ENCODE results near the gene PAK5.

The PAK5 gene

DNA sequence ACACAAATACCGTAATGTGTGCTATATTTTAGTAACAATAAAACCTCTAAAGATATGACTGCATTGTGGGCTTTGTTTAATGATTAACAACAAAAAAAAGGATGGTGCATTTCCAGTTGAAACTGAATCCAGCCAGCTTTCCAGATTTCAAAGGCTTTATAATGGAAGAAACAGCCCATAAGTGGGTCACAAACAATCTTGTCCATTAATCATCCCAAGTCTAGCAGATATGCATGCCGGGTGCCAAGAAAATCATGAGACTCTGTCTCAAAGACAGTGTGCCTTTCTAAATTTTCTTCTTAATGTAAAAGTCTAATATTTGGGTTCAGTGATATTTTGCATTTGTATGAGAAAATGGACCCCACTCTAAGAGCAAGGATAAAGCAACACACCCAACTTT lies 345.1 kb downstream of the PAK5 start:
- DNase-seq (ENCODE audit: low spot score), result no peak

DNA sequence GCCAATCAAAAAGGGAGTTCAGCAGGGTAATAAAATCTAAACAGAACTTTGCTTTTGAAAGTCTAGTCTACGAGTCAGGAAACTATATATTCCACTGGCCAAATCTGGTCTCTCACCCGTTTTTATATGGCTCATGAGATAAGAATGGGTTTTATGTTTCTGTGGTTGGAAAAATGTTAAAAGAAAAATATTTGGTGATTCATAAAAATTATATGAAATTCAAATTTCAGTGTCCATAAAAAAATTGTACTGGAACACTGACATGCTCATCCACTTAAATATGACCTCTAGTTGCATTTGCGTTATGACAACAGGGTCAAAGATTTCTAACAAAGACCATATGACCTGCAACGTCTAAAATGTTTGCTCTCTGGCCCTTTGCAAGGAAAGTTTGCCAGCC lies 346.8 kb downstream of the PAK5 start:
- DNase-seq (ENCODE audit: low spot score), result no peak

DNA sequence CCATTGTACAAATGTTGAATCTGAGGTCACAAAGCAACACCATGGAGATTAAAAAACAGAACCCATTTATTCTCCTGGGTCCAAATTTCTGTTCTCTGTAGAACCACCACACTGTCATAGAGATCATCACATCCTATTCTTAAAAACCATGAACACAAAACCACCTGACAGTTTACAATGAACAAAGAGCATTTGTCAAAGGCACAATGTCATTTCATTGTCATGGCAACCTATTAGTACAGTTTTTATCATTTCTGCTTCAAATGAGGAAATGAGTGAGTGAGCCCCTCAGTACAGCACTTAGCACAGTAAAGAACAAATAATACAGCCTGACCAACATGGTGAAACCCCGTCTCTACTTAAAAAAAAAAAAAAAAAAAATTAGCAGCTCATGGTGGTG lies 347.6 kb downstream of the PAK5 start:
- no peak for DNase-seq (ENCODE audit: low spot score)

DNA sequence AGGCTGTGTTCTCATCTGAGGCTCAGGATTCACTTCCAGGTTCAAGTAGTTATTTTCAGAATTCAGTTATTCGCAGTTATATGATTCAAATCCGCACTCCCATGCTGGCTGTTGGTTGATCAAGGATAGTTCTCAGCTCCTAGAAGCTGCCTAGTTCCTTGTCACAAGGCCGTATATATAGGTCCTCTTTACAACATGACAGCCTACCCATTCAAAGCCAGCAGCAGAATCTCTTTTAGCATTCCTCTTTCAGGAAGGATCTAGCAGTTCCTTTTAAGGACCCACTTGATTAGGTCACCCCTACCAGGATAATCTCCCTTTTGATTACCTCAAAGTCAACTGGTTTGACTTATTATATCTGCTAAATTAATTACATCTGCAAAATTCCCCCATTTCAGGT lies 348.2 kb downstream of the PAK5 start:
- no peak for DNase-seq (ENCODE audit: low spot score)

DNA sequence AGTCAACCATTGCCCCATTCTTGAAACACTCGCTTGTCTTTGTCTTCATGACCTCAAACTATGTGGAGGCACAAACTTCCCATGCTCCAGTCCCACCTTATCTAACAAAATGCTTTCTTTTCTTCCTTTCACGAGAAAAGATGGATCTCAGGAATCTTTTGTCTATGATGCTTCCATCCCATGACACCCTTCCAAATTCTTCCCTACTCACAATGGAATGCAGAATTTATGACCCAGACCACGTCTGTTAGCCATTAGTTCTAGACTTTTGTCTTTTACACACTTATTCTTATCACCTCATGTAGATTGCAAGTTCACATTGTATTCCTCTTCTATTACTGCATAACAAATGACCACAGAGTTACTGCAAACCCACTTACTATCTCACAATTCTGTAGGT lies 348.7 kb downstream of the PAK5 start:
- no peak for DNase-seq (ENCODE audit: low spot score)

DNA sequence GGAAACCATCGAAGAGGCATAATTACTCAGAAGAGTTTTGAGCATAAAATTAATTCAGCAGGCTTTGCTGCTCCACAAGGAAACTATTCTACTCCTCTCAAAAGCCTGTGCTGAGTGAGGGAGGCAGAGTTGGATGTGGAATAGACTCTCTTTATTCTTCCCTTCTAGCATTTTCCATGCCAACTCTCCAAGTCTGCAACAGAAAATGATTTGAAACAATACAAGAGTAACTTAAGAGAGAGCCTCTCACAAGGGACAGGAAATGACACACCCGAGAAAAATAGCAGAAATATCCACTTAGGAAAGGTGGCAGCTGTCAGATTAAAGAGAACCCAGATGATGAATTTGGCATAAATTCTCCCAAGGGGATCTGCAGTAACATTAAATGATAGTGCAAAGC lies 350.8 kb downstream of the PAK5 start:
- no peak for DNase-seq (ENCODE audit: low spot score)
